H1 (cell line): Measurements from ENCODE around the gene CD300A. TPM values are rescaled to one million over a fixed set of nuclear protein-coding genes. Genes with fewer than 3 reads are reported as not detected.

Experiments
- CTCF ChIA-PET: fragments of 300-600 bp; sonication (Branson Sonifier 250); formaldehyde crosslinking; loops from one replicate; lab custom pipeline; 2021; ENCODE audit not compliant: partially characterized antibody; lab: Charles Lee
- POLR2A ChIA-PET: fragments of 300-600 bp; sonication (Branson Sonifier 250); formaldehyde crosslinking; loops from one replicate; lab custom pipeline; 2021; ENCODE audit warnings: inconsistent platforms; ENCODE audit not compliant: partially characterized antibody; lab: Charles Lee
- DNase-seq, 2 experiments: peaks; one replicate each; pipeline versions ENCODE4 v3.0.0 to v3.0.0-alpha.2; 2010 to 2022; ENCODE audit warnings: low spot score in 2 of 2, low read depth in 1 of 2, mixed read lengths in 1 of 2
- FAIRE-seq: peaks from 2 replicates; lab custom pipeline; 2011; peaks lifted over from hg19 to GRCh38; lab: Jason Lieb, UNC
- H2AFZ ChIP-seq: 2 replicates; pipeline ENCODE4 v1.8.1; 2012; ENCODE audit warnings: low read length, inconsistent platforms
- H2AK5ac ChIP-seq: 2 replicates; pipeline ENCODE4 v1.6.1; 2013; ENCODE audit warnings: low read depth, low read length
- H2BK120ac ChIP-seq: replicated peaks from 2 replicates; pipeline ENCODE3; 2013; ENCODE audit warnings: low read depth, low read length, inconsistent platforms
- H2BK12ac ChIP-seq: 2 replicates; pipeline ENCODE4 v1.6.1; 2013; ENCODE audit warnings: low read depth, low read length
- H2BK15ac ChIP-seq: 2 replicates; pipeline ENCODE4 v1.6.1; 2013; ENCODE audit warnings: low read length
- H2BK20ac ChIP-seq: 2 replicates; pipeline ENCODE4 v1.6.1; 2013; ENCODE audit warnings: low read length
- H2BK5ac ChIP-seq: 2 replicates; pipeline ENCODE4 v1.6.1; 2013; ENCODE audit warnings: low read depth, low read length
- H3K14ac ChIP-seq: 2 replicates; pipeline ENCODE4 v1.6.1; 2013; ENCODE audit warnings: inconsistent platforms; ENCODE audit not compliant: insufficient read length
- H3K18ac ChIP-seq: 2 replicates; pipeline ENCODE4 v1.6.1; 2013; ENCODE audit warnings: low read length; ENCODE audit errors: extremely low read depth
- H3K23ac ChIP-seq: 2 replicates; pipeline ENCODE4 v1.6.1; 2013; ENCODE audit warnings: inconsistent platforms; ENCODE audit not compliant: insufficient read length
- H3K23me2 ChIP-seq: 2 replicates; pipeline ENCODE4 v1.6.1; 2013; ENCODE audit warnings: low read depth, low read length
- H3K27ac ChIP-seq: 2 replicates; pipeline ENCODE4 v1.6.1; 2011; ENCODE audit warnings: low read depth, low read length, inconsistent platforms
- H3K27me3 ChIP-seq, 4 experiments: replicated peaks in 1 of 4; 1 replicate in 1 of 4; 2 replicates in 3 of 4; pipeline versions ENCODE4 v1.6.1 to v1.8.1; 2011 to 2013; ENCODE audit warnings: low read length in 3 of 4, mild to moderate bottlenecking in 3 of 4, inconsistent platforms in 2 of 4, mixed read lengths in 2 of 4, moderate library complexity in 1 of 4; ENCODE audit not compliant: control insufficient read depth in 3 of 4, insufficient read depth in 3 of 4; ENCODE audit errors: extremely low read depth in 1 of 4
- H3K36me3 ChIP-seq, 4 experiments: 2 replicates each; pipeline versions ENCODE4 v1.6.1 to v1.8.1; 2011 to 2013; ENCODE audit warnings: mild to moderate bottlenecking in 4 of 4, low read length in 3 of 4, moderate library complexity in 2 of 4, control low read depth in 1 of 4, inconsistent platforms in 1 of 4; ENCODE audit not compliant: insufficient read depth in 4 of 4, control insufficient read depth in 2 of 4
- H3K4ac ChIP-seq: replicated peaks from 2 replicates; pipeline ENCODE3; 2013; ENCODE audit warnings: low read length, low read depth, mixed read lengths, inconsistent platforms; ENCODE audit not compliant: insufficient read length
- H3K4me1 ChIP-seq, 4 experiments: replicated peaks in 1 of 4; 1 replicate in 1 of 4; 2 replicates in 3 of 4; pipeline versions ENCODE4 v1.6.1 to v1.8.1; 2011 to 2013; ENCODE audit warnings: low read length in 3 of 4, inconsistent platforms in 2 of 4, mixed read lengths in 1 of 4; ENCODE audit not compliant: insufficient read depth in 4 of 4, control insufficient read depth in 3 of 4
- H3K4me2 ChIP-seq, 2 experiments: 2 replicates each; pipeline versions ENCODE4 v1.6.1 to v1.8.1; 2011 to 2013; ENCODE audit warnings: low read depth in 2 of 2, low read length in 2 of 2, control low read depth in 1 of 2, inconsistent platforms in 1 of 2, mild to moderate bottlenecking in 1 of 2; ENCODE audit not compliant: insufficient read depth in 1 of 2
- H3K4me3 ChIP-seq, 4 experiments: fragments of 200-600, 300-600 bp in 1 of 4; sonication (generic), shearing (Covaris generic), sonication (Bioruptor Twin) in 1 of 4; 2 replicates each; pipeline versions ENCODE4 v1.5.1 to v1.8.1; 2011 to 2016; ENCODE audit warnings: low read length in 4 of 4, low read depth in 3 of 4, control low read depth in 2 of 4, inconsistent platforms in 2 of 4, mild to moderate bottlenecking in 2 of 4, mixed read lengths in 1 of 4, moderate library complexity in 1 of 4; ENCODE audit not compliant: insufficient read depth in 2 of 4; ENCODE audit errors: extremely low read depth in 1 of 4
- H3K56ac ChIP-seq: replicated peaks from 2 replicates; pipeline ENCODE3; 2013; ENCODE audit warnings: low read depth, mild to moderate bottlenecking, mixed read lengths, low read length, inconsistent platforms; ENCODE audit not compliant: insufficient read length
- H3K79me1 ChIP-seq: 2 replicates; pipeline ENCODE4 v1.6.1; 2013; ENCODE audit warnings: low read depth, low read length, control low read depth
- H3K79me2 ChIP-seq, 2 experiments: 2 replicates each; pipeline versions ENCODE4 v1.6.1 to v1.8.1; 2012 to 2013; ENCODE audit warnings: low read length in 2 of 2, mild to moderate bottlenecking in 2 of 2, inconsistent platforms in 1 of 2; ENCODE audit not compliant: insufficient read depth in 2 of 2, control insufficient read depth in 1 of 2
- H3K9ac ChIP-seq, 4 experiments: replicated peaks in 1 of 4; 1 replicate in 1 of 4; 2 replicates in 3 of 4; pipeline versions ENCODE4 v1.6.1 to v1.8.1; 2011 to 2013; ENCODE audit warnings: low read depth in 3 of 4, low read length in 3 of 4, control low read depth in 2 of 4, mild to moderate bottlenecking in 2 of 4, moderate library complexity in 2 of 4, inconsistent platforms in 1 of 4; ENCODE audit errors: extremely low read depth in 1 of 4
- H3K9me3 ChIP-seq, 2 experiments: 2 replicates each; pipeline versions ENCODE4 v1.6.1 to v1.8.1; 2012 to 2013; ENCODE audit warnings: mild to moderate bottlenecking in 2 of 2, moderate library complexity in 2 of 2, control low read depth in 1 of 2, inconsistent platforms in 1 of 2, low read depth in 1 of 2, low read length in 1 of 2, mixed read lengths in 1 of 2; ENCODE audit not compliant: insufficient read depth in 2 of 2
- H4K20me1 ChIP-seq, 2 experiments: replicated peaks in 1 of 2; 2 replicates each; pipeline versions ENCODE3 to v1.8.1; 2011 to 2013; ENCODE audit warnings: inconsistent platforms in 2 of 2, low read length in 2 of 2, mild to moderate bottlenecking in 1 of 2; ENCODE audit not compliant: insufficient read depth in 2 of 2, control insufficient read depth in 1 of 2
- H4K5ac ChIP-seq: 2 replicates; pipeline ENCODE4 v1.6.1; 2013; ENCODE audit warnings: low read length, low read depth, mixed read lengths, inconsistent platforms; ENCODE audit not compliant: insufficient read length
- H4K8ac ChIP-seq: 2 replicates; pipeline ENCODE4 v1.8.0; 2013; ENCODE audit warnings: mild to moderate bottlenecking, moderate library complexity, low read length, inconsistent platforms; ENCODE audit not compliant: insufficient read depth; ENCODE audit errors: extremely low read depth
- H4K91ac ChIP-seq: replicated peaks from 2 replicates; pipeline ENCODE3; 2013; ENCODE audit warnings: low read length, mixed read lengths, inconsistent platforms; ENCODE audit not compliant: insufficient read length
- ASH2L ChIP-seq: fragments of 200-600, 300-600 bp; sonication (generic); IDR thresholded peaks from one replicate; pipeline ENCODE4 v1.7.1; 2017; ENCODE audit warnings: low read length
- CHD1 ChIP-seq: IDR thresholded peaks from 2 replicates; pipeline ENCODE4 v1.6.1; 2012; ENCODE audit warnings: low read depth, low read length, improper control_type of control experiment
- GTF2F1 ChIP-seq: IDR thresholded peaks from 2 replicates; pipeline ENCODE4 v1.6.1; 2012; ENCODE audit warnings: low read depth, low read length, improper control_type of control experiment, borderline replicate concordance
- MAFK ChIP-seq: IDR thresholded peaks from 2 replicates; pipeline ENCODE4 v1.6.1; 2012; ENCODE audit warnings: low read depth, mild to moderate bottlenecking, improper control_type of control experiment, low read length
- PHF8 ChIP-seq: fragments of 200-600 bp; sonication (generic); conservative IDR thresholded peaks from 2 replicates; pipeline ENCODE4 v1.7.1; 2012; ENCODE audit warnings: low read depth, mild to moderate bottlenecking, inconsistent platforms, low read length, moderate library complexity
- RNF2 ChIP-seq: fragments of 200-900, 300-1000 bp; sonication (generic); IDR thresholded peaks from 2 replicates; pipeline ENCODE4 v1.7.1; 2016; ENCODE audit warnings: borderline replicate concordance, low read depth, mild to moderate bottlenecking, antibody characterized with exemption, low read length; ENCODE audit not compliant: poor library complexity, severe bottlenecking; ENCODE audit errors: missing control alignments
- SIRT6 ChIP-seq: IDR thresholded peaks from one replicate; pipeline ENCODE4 v1.7.1; 2012; ENCODE audit warnings: low read length, inconsistent platforms
- WGBS, 2 experiments: shearing (Covaris generic) in 1 of 2; methylation state at CpG; one replicate each; pipeline versions ENCODE4 v1.1.6 to v1.1.7; 2013 to 2015; ENCODE audit warnings: low lambda C conversion rate in 2 of 2, mixed read lengths in 2 of 2, inconsistent platforms in 1 of 2, low coverage in 1 of 2, missing lambda C conversion rate in 1 of 2; ENCODE audit not compliant: insufficient replicate concordance in 2 of 2, insufficient coverage in 1 of 2, insufficient read length in 1 of 2; ENCODE audit errors: extremely low coverage in 1 of 2, missing lambda C conversion rate in 1 of 2; 5-methylcytosine and 5-hydroxymethylcytosine counted together
- polyA plus RNA-seq, 7 experiments: library from polyadenylated mRNA; depleted of rRNA in 3 of 7; stranded (reverse) in 5 of 7; unstranded in 2 of 7; fragments of >200 nt in 5 of 7; fragments of 200-250 nt in 2 of 7; gene quantifications; 1 replicate in 5 of 7; 2 replicates in 1 of 7; 4 replicates in 1 of 7; pipeline versions ENCODE4 v1.2.1 to v1.2.3, GENCODE V29; 2011 to 2013; ENCODE audit warnings: missing spikeins in 2 of 7, mixed read lengths in 2 of 7
- total RNA-seq: library from RNA; stranded (reverse); fragmentation: NEBNext Ultra II Directional; extraction: Animal tissue kit (Norgen Biotek cat#: 25700); gene quantifications from 2 replicates; pipeline ENCODE4 v1.2.1, GENCODE V29; 2021
- TF ChIP-seq, protein P1 (sequence below): IDR thresholded peaks from 2 replicates; pipeline ENCODE4 v1.6.1; 2012; ENCODE audit warnings: inconsistent platforms

Gene CD300A
- total and polyA plus RNA-seq, 2 of the 8 experiments (the other 6 are each of a cell fraction or from before 2014, with no cell fraction given) = 0.52 to 1.3 TPM

DNA sequence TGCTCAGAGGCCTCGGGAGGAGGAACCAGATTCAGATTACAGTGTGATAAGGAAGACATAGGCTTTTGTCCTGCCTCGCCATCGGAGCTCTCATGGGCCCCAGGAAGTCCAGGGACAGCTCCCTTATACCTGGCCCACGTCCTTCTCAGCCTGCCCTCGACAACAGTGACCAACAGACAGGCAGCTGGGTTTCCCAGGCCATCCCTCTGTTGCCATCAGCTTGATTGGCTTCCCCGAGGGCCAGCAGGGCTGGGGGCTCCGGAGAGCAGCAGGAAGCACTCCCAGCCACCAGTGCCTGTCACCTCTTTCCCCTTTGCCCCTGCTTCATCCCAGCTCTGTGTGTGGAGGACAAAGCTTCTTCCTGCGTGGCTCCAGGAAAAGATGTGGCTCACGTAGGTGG is 17.6 kb downstream of the CD300A start:
- CTCF ChIA-PET = interaction anchor here (0.6 to 6.0 kb wide), 10 partner anchors 9 to 139 kb away, joined by 3 to 29 read pairs (median 6); partner anchors contain the start of genes CD300E and GPR142
- FAIRE-seq = no peak

More for the DNA sequence above, 17.6 kb downstream of the CD300A start:
- Histone ChIP-seq H3K4me2 (no peak overlapping the region), H4K20me1 (no peaks in the 10 kb centered on the region), H3K79me1 (no peaks in the 10 kb centered on the region), H2AK5ac (no peak overlapping the region), H4K5ac (no peak overlapping the region), H3K27me3 (no peaks in the 10 kb centered on the region), H3K4me1 (no peaks in the 10 kb centered on the region), H2BK12ac (no peak overlapping the region), H3K4me3 (no peak overlapping the region), H3K56ac (no peak overlapping the region), H3K23me2 (no peaks in the 10 kb centered on the region), H3K27ac (no peak overlapping the region), H3K4ac (no peak overlapping the region), H2BK5ac (no peak overlapping the region), H3K14ac (no peak overlapping the region), H3K18ac (no peak overlapping the region), H3K9me3 (no peaks in the 10 kb centered on the region; a peak in 1 of 4 replicates), H2BK20ac (no peak overlapping the region), H2AFZ (no peak overlapping the region), H3K23ac (no peak overlapping the region), H3K9ac (no peak overlapping the region), H3K36me3 (no peaks in the 10 kb centered on the region), H2BK120ac (no peak overlapping the region), H4K8ac (no peak overlapping the region), H4K91ac (no peak overlapping the region), H2BK15ac (no peak overlapping the region), H3K79me2 (no peaks in the 10 kb centered on the region)
- POLR2A ChIA-PET = interaction anchor here (1.2 kb wide), 1 partner anchor 105 kb away, joined by 4 read pairs; no protein-coding TSS in a partner anchor
- WGBS, 2 experiments = 90% methylated on average over 9 of the region's 9 CpGs; no CpG with 5 or more reads in 1 of the 2 experiments
- TF ChIP-seq MAFK = no peak
- TF ChIP-seq SIRT6 = no peak
- TF ChIP-seq GTF2F1 = no peak
- TF ChIP-seq RNF2 = no peak
- TF ChIP-seq ASH2L = no peak
- no peak for TF ChIP-seq CHD1
- no peak for TF ChIP-seq PHF8
- TF ChIP-seq, protein P1, sequence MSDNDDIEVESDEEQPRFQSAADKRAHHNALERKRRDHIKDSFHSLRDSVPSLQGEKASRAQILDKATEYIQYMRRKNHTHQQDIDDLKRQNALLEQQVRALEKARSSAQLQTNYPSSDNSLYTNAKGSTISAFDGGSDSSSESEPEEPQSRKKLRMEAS = no peak
- DNase-seq = no peak
